Gastroesophageal sphincter (tissue), 3 donors: ENCODE results near the gene EPC2.

ENCODE experiments used
- EP300 ChIP-seq: sonication (generic); formaldehyde crosslinking; IDR thresholded peaks from one replicate; pipeline ENCODE4 v1.6.1; 2017; ENCODE audit warnings: antibody characterized with exemption, mild to moderate bottlenecking
- POLR2A ChIP-seq, 2 donors: fragments of 450-650 bp; IDR thresholded peaks; one replicate each; pipeline ENCODE4 v1.6.1; 2017; ENCODE audit warnings: antibody characterized with exemption in 2 of 2, mild to moderate bottlenecking in 2 of 2, moderate library complexity in 1 of 2
- POLR2AphosphoS5 ChIP-seq: sonication (generic); formaldehyde crosslinking; IDR thresholded peaks from one replicate; pipeline ENCODE4 v1.6.1; 2017; ENCODE audit warnings: antibody characterized with exemption
- TF ChIP-seq, protein P1 (sequence below), 4 experiments: fragments of 200-600 bp in 2 of 4; fragments of 450-650 bp in 2 of 4; sonication (generic) in 1 of 4; IDR thresholded peaks; one replicate each; pipeline ENCODE4 v1.5.1; 2017 to 2019; ENCODE audit warnings: antibody characterized with exemption in 4 of 4, mild to moderate bottlenecking in 2 of 4, moderate library complexity in 2 of 4

DNA sequence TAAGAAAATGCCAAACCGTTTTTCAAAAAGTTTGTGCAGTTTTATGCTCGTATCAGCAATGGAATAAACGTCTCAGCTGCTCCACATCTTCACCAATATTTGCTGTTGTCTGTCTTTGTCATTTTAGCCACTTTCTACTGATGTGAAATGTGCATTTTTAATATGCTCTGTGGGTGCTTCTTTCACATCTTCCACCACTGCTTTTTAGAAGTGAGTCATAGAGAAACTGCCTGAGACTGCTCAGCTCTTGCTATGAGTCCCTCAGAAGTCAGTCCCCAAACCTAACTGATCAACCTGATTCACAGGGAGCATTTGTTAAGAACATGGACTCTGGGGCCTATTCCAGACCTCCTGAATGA is 41.0 kb upstream of the EPC2 start:
- TF ChIP-seq, protein P1, sequence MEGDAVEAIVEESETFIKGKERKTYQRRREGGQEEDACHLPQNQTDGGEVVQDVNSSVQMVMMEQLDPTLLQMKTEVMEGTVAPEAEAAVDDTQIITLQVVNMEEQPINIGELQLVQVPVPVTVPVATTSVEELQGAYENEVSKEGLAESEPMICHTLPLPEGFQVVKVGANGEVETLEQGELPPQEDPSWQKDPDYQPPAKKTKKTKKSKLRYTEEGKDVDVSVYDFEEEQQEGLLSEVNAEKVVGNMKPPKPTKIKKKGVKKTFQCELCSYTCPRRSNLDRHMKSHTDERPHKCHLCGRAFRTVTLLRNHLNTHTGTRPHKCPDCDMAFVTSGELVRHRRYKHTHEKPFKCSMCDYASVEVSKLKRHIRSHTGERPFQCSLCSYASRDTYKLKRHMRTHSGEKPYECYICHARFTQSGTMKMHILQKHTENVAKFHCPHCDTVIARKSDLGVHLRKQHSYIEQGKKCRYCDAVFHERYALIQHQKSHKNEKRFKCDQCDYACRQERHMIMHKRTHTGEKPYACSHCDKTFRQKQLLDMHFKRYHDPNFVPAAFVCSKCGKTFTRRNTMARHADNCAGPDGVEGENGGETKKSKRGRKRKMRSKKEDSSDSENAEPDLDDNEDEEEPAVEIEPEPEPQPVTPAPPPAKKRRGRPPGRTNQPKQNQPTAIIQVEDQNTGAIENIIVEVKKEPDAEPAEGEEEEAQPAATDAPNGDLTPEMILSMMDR (IDR thresholded peaks at IDR 0.05), result no peak
- no peak for TF ChIP-seq POLR2AphosphoS5
- TF ChIP-seq POLR2A (IDR thresholded peaks at IDR 0.05), result no peak
- no peak for TF ChIP-seq EP300
